H1 (cell line): ENCODE results near the gene ATXN2L.
"Not testable (repeated sequence)": the region's sequence is repeated elsewhere in the genome, so short reads cannot be mapped to it uniquely, and the experiment has no call there.

ENCODE experiments used
- BRCA1 ChIP-seq: IDR thresholded peaks from 2 replicates; pipeline ENCODE4 v1.6.1; 2012; ENCODE audit warnings: low read depth, low read length, improper control_type of control experiment
- CEBPB ChIP-seq: IDR thresholded peaks from 2 replicates; pipeline ENCODE4 v1.6.1; 2012; ENCODE audit warnings: low read depth, low read length
- CTCF ChIP-seq, 3 experiments: IDR thresholded peaks; 1 replicate in 2 of 3; 2 replicates in 1 of 3; pipeline versions ENCODE4 v1.5.1 to v1.6.1; 2011; ENCODE audit warnings: low read length in 3 of 3, mild to moderate bottlenecking in 3 of 3, inconsistent platforms in 2 of 3, low read depth in 1 of 3, moderate library complexity in 1 of 3; ENCODE audit not compliant: insufficient read depth in 1 of 3; ENCODE audit errors: control extremely low read depth in 1 of 3
- EGR1 ChIP-seq: IDR thresholded peaks from 2 replicates; pipeline ENCODE4 v1.6.1; 2011; ENCODE audit warnings: low read depth, low read length, borderline replicate concordance
- EP300 ChIP-seq, 2 experiments: IDR thresholded peaks; 1 replicate in 1 of 2; 2 replicates in 1 of 2; pipeline ENCODE4 v1.6.1; 2011 to 2012; ENCODE audit warnings: low read depth in 2 of 2, low read length in 2 of 2, mild to moderate bottlenecking in 2 of 2, borderline replicate concordance in 1 of 2, inconsistent platforms in 1 of 2, moderate library complexity in 1 of 2
- JUN ChIP-seq: IDR thresholded peaks from 2 replicates; pipeline ENCODE4 v1.6.1; 2011; ENCODE audit warnings: low read depth, mild to moderate bottlenecking, improper control_type of control experiment, low read length
- JUND ChIP-seq: IDR thresholded peaks from 2 replicates; pipeline ENCODE4 v1.6.1; 2011; ENCODE audit warnings: mild to moderate bottlenecking, improper control_type of control experiment, low read length
- MAFK ChIP-seq: IDR thresholded peaks from 2 replicates; pipeline ENCODE4 v1.6.1; 2012; ENCODE audit warnings: low read depth, mild to moderate bottlenecking, improper control_type of control experiment, low read length
- MAX ChIP-seq: IDR thresholded peaks from 2 replicates; pipeline ENCODE4 v1.6.1; 2012; ENCODE audit warnings: inconsistent platforms
- POLR2A ChIP-seq, 2 experiments: IDR thresholded peaks; 1 replicate in 1 of 2; 2 replicates in 1 of 2; pipeline ENCODE4 v1.6.1; 2011; ENCODE audit warnings: low read depth in 2 of 2, low read length in 2 of 2, mild to moderate bottlenecking in 2 of 2; ENCODE audit errors: control extremely low read depth in 1 of 2
- POLR2AphosphoS5 ChIP-seq: IDR thresholded peaks from 2 replicates; pipeline ENCODE4 v1.6.1; 2011; ENCODE audit warnings: low read depth, low read length
- SP2 ChIP-seq: IDR thresholded peaks from 2 replicates; pipeline ENCODE4 v1.6.1; 2012; ENCODE audit warnings: mild to moderate bottlenecking, low read length, inconsistent platforms

DNA sequence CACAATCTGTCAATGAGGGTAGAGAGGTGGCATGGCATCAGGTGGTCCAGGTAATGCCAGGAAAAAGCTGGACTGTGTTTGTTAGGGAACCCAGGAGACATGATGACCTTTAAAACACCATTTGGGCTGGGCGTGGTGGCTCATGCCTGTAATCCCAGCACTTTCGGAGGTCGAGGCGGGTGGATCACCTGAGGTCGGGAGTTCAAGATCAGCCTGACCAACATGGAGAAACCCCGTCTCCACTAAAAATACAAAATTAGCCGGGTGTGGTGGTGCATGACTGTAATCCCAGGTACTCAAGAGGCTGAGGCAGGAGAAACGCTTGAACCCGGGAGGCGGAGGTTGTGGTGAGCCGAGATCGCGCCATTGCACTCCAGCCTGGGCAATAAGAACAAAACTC lies 2.3 kb upstream of the ATXN2L start:
- not testable (repeated sequence) for TF ChIP-seq CTCF (IDR thresholded peaks at IDR 0.05; ENCODE audit: control extremely low read depth in 1 of 3, insufficient read depth in 1 of 3, low read depth in 1 of 3, low read length in 3 of 3); EGR1; POLR2A (IDR thresholded peaks at IDR 0.05; ENCODE audit: control extremely low read depth in 1 of 2, low read depth in 2 of 2, low read length in 2 of 2); POLR2AphosphoS5; MAFK; EP300 (IDR thresholded peaks at IDR 0.05; ENCODE audit: borderline replicate concordance in 1 of 2, low read depth in 2 of 2, low read length in 2 of 2); MAX; BRCA1; JUN; JUND; CEBPB; SP2
